COLO829 (cell line): ENCODE results near the gene RNF7.
"Not testable (repeated sequence)": the region's sequence is repeated elsewhere in the genome, so short reads cannot be mapped to it uniquely, and the experiment has no call there.

Experiments
- DNase-seq: peaks from one replicate; pipeline ENCODE4 v3.0.0; 2012; ENCODE audit warnings: low spot score

RNF7 gene

GRCh38 chr3:141782386-141782932 is 44.4 kb downstream of the RNF7 start:
- no peak for DNase-seq

- DNase-seq: no peak
Observed at GRCh38 chr3:141783632-141784031, 45.5 kb downstream of the RNF7 start.

DNA sequence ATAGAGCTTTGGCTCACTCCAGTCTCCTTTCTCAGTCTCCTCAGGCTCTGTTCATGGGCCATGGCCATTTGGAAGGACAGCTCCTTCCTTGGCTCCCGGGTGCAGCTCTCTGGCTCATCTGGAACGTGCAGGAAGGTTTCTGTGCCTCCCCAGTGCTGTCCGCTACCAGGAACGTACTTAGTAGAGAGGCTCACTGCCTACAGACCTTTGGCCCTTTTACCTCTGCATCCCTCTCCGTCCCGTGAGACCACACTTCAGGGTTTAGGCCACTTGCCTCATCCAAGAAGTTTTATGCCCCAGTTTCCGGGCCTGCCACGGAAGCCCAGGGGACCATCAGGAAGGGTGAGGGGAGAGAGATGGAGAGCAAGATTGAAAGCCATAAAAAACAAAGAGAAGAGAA is 46.0 kb downstream of the RNF7 start:
- DNase-seq: no peak

DNA sequence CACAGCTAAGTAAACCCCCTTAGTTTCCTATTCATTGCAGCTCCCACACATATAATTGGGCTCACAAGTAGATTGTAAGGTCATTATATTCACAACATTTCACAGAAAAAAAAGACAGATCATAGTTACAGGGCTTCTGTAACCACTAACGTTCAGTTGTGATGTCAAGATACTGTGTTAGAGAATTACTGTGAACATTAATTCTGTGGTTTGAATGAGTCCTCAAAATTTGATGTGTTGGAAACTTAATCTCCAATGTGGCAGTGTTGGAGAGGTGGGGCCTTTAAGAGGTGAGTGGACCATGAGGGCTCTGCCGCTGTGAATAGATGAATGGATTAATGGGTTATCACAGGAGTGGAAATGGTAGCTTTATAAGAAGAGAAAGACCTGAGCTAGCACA is 46.4 kb downstream of the RNF7 start:
- DNase-seq: no peak

GRCh38 chr3:141788149-141788548 is 50.1 kb downstream of the RNF7 start:
- no peak for DNase-seq

GRCh38 chr3:141788750-141789149 is 50.7 kb downstream of the RNF7 start:
- DNase-seq: not testable (repeated sequence)

GRCh38 chr3:141789281-141789680 is 51.2 kb downstream of the RNF7 start:
- DNase-seq: no peak

- DNase-seq: no peak
Observed at GRCh38 chr3:141790171-141790570, 52.1 kb downstream of the RNF7 start.

GRCh38 chr3:141792495-141792894 is 54.4 kb downstream of the RNF7 start:
- DNase-seq: no peak

- DNase-seq: no peak
Observed at GRCh38 chr3:141793476-141794260, 55.6 kb downstream of the RNF7 start.

DNA sequence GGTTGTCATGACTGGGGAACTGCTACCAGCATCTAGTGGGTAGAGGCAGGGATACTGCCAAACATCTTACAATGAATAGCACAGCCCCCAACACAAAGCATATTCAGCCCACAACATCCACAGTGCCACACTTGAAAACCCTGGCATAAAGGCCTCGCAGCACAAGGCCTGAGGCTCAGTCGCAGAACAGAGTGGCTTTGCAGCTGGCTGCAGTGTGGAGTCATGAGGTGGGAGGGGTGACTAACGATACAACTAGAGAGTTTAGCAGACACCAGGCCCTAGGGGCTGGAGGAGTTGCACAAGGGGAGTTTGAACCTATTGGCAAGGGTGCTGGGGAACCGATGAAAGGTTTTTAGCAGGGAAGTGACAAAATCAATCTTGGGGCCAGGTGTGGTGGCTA is 57.2 kb downstream of the RNF7 start:
- no peak for DNase-seq

- no peak for DNase-seq
Observed at GRCh38 chr3:141795741-141796080, 57.6 kb downstream of the RNF7 start.

- DNase-seq: no peak
Observed at GRCh38 chr3:141796081-141796888, 58.2 kb downstream of the RNF7 start.
